Tibial nerve (tissue), 4 donors: ENCODE measurements around the gene GLYR1. TPM values are rescaled to one million over a fixed set of nuclear protein-coding genes. Genes with fewer than 3 reads are reported as not detected.

ENCODE experiments used
- DNase-seq, 2 donors: peaks; one replicate each; pipeline ENCODE4 v3.0.0-alpha.2; 2019; ENCODE audit warnings: low spot score in 2 of 2
- H3K27ac ChIP-seq, 4 donors: fragments of 200-600 bp; sonication (generic) in 3 of 4; one replicate each; pipeline ENCODE4 v1.5.1; 2017 to 2019; ENCODE audit warnings: mild to moderate bottlenecking in 1 of 4
- H3K27me3 ChIP-seq, 2 donors: fragments of 200-600 bp; sonication (generic) in 1 of 2; one replicate each; pipeline versions ENCODE4 v1.5.1 to v1.6.0; 2017 to 2019
- H3K36me3 ChIP-seq, 3 donors: fragments of 200-600 bp; sonication (generic); one replicate each; pipeline ENCODE4 v1.5.1; 2018 to 2019
- H3K4me1 ChIP-seq, 4 donors: fragments of 200-600 bp; sonication (generic) in 3 of 4; one replicate each; pipeline ENCODE4 v1.5.1; 2017 to 2019
- H3K4me3 ChIP-seq, 4 donors: fragments of 200-600 bp; sonication (generic) in 3 of 4; one replicate each; pipeline ENCODE4 v1.5.1; 2017 to 2019; ENCODE audit warnings: mild to moderate bottlenecking in 1 of 4, moderate library complexity in 1 of 4
- H3K9me3 ChIP-seq, 4 donors: fragments of 200-600 bp; sonication (generic) in 3 of 4; one replicate each; pipeline ENCODE4 v1.5.1; 2017 to 2019
- EP300 ChIP-seq, 2 donors: sonication (generic); formaldehyde crosslinking; IDR thresholded peaks; one replicate each; pipeline ENCODE4 v1.6.1; 2017; ENCODE audit warnings: antibody characterized with exemption in 2 of 2, mild to moderate bottlenecking in 1 of 2
- POLR2A ChIP-seq, 2 donors: fragments of 450-650 bp; IDR thresholded peaks; one replicate each; pipeline ENCODE4 v1.6.1; 2017; ENCODE audit warnings: antibody characterized with exemption in 2 of 2, mild to moderate bottlenecking in 2 of 2, moderate library complexity in 2 of 2
- WGBS, 2 donors: methylation state at CpG; one replicate each; pipeline ENCODE4 v1.1.5; 2018; 5-methylcytosine and 5-hydroxymethylcytosine counted together
- total RNA-seq, 4 donors: library from RNA; depleted of rRNA; stranded (reverse); fragments of >200 nt; gene quantifications; one replicate each; pipeline ENCODE4 v1.1.0, GENCODE V29; 2016
- TF ChIP-seq, protein P1 (sequence below), 5 experiments: fragments of 200-600 bp in 3 of 5; fragments of 450-650 bp in 2 of 5; sonication (generic) in 3 of 5; IDR thresholded peaks; one replicate each; pipeline ENCODE4 v1.5.1; 2016 to 2019; ENCODE audit warnings: antibody characterized with exemption in 5 of 5, mild to moderate bottlenecking in 3 of 5, moderate library complexity in 2 of 5

GLYR1 gene
- total RNA-seq, 4 donors from 2014 or later: 42.0 to 59.4 (median 50.9) TPM

DNA sequence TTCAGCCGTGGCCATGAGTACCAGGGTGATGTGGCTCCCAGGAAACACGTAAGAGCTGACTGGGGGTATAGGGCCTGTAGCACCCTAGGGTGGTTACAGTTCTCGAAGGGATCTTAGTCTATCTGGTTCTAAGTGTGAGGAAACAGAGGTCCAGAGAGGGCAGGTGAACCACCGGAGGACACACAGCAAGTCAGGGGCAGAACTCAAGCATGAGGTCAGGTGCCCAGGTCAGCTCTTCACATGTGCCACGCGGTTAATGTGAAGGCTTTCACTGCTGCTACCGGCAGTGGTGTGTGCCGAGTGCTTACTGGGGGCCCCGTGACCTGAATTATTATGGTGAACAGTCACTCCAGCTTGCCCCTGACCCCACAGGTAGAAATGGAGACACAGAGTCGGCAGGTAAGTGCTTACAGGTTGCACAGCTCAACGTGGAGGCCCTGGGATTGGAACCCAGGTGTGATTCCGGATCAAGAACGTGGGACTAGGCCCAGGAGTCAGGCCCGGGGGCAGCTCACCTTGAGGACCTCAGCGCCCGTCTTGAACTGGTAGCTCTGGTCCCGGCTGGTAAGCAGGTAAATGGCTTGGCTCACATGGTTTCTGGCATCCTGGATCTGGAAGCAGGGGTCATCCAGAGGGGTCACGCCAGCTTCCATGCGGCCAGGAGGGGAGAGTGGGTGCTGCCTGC lies 47.8 kb downstream of the GLYR1 start:
- Histone ChIP-seq H3K27ac (no peak overlapping the region), H3K4me1 (peaks cover 0 to 20% (median 9%) of the 10 kb centered on the region in 4 donors), H3K27me3 (no peaks in the 10 kb centered on the region), H3K9me3 (no peaks in the 10 kb centered on the region), H3K36me3 (peaks cover 0 to 50% (median 0%) of the 10 kb centered on the region in 3 donors), H3K4me3 (no peak overlapping the region)
- WGBS, 2 donors: 92% methylated on average over 13 to 18 of the region's 19 CpGs
- TF ChIP-seq EP300 (IDR thresholded peaks at IDR 0.05) (no peak), POLR2A (IDR thresholded peaks at IDR 0.05) (no peak)
- TF ChIP-seq, protein P1, sequence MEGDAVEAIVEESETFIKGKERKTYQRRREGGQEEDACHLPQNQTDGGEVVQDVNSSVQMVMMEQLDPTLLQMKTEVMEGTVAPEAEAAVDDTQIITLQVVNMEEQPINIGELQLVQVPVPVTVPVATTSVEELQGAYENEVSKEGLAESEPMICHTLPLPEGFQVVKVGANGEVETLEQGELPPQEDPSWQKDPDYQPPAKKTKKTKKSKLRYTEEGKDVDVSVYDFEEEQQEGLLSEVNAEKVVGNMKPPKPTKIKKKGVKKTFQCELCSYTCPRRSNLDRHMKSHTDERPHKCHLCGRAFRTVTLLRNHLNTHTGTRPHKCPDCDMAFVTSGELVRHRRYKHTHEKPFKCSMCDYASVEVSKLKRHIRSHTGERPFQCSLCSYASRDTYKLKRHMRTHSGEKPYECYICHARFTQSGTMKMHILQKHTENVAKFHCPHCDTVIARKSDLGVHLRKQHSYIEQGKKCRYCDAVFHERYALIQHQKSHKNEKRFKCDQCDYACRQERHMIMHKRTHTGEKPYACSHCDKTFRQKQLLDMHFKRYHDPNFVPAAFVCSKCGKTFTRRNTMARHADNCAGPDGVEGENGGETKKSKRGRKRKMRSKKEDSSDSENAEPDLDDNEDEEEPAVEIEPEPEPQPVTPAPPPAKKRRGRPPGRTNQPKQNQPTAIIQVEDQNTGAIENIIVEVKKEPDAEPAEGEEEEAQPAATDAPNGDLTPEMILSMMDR (IDR thresholded peaks at IDR 0.05): no peak
- DNase-seq: no peak

DNA sequence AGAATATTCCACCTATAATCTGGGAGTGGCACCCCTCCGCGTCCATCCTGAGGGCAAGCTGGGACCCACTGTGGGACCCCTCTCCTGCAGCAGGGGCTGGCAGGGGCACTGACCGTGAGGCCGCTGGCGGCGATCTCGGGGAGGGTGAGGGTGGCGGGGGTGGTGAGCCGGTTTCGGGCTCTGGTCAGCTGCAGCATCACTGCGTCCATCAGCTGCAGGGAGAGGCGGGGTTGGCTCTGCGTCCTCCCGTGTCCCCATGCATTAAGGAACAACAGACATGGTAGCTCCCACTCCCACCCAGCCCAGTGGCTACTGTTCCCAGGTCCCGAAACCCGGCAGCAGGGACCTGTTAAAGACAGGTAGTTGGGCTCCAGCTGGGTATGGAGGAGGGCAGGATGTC lies 48.6 kb downstream of the GLYR1 start:
- H3K36me3 ChIP-seq: peaks cover 0 to 46% (median 0%) of the 10 kb centered on the region in 3 donors
- H3K9me3 ChIP-seq: no peaks in the 10 kb centered on the region
- 82 to 94% methylated on average over 8 to 9 of the region's 16 CpGs for WGBS, 2 donors
- H3K4me1 ChIP-seq: peaks cover 0 to 17% (median 9%) of the 10 kb centered on the region in 4 donors
- no peak overlapping the region for H3K4me3 ChIP-seq
- no peak overlapping the region for H3K27ac ChIP-seq
- no peak for DNase-seq
- TF ChIP-seq POLR2A (IDR thresholded peaks at IDR 0.05): no peak
- TF ChIP-seq, protein P1 (IDR thresholded peaks at IDR 0.05): no peak
- TF ChIP-seq EP300 (IDR thresholded peaks at IDR 0.05): no peak
- H3K27me3 ChIP-seq: no peaks in the 10 kb centered on the region

DNA sequence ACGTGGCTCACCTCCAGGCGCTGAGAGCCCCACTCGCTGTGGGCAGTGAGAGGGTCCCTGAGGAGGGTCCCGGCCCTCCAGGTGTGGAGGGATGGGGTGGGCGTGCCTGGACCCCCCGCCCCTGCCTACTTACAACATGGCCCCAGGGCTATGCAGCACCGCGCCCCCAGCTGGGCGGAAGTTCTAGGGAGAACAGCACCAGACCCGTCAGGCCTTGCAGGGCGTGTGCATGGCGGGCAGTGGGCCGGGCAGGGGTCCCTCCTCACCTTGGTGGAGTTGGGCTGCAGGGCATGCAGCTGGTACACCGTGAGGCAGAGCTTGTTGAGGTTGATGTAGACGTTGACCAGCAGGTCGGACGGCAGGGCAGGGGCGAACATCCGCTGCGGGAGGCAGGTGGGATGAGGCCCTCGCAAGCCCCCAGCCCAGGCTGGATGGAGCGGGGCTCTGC lies 49.3 kb downstream of the GLYR1 start:
- Histone ChIP-seq H3K36me3 (peaks cover 0 to 46% (median 0%) of the 10 kb centered on the region in 3 donors), H3K4me1 (peaks cover 0 to 13% (median 9%) of the 10 kb centered on the region in 4 donors)

DNA sequence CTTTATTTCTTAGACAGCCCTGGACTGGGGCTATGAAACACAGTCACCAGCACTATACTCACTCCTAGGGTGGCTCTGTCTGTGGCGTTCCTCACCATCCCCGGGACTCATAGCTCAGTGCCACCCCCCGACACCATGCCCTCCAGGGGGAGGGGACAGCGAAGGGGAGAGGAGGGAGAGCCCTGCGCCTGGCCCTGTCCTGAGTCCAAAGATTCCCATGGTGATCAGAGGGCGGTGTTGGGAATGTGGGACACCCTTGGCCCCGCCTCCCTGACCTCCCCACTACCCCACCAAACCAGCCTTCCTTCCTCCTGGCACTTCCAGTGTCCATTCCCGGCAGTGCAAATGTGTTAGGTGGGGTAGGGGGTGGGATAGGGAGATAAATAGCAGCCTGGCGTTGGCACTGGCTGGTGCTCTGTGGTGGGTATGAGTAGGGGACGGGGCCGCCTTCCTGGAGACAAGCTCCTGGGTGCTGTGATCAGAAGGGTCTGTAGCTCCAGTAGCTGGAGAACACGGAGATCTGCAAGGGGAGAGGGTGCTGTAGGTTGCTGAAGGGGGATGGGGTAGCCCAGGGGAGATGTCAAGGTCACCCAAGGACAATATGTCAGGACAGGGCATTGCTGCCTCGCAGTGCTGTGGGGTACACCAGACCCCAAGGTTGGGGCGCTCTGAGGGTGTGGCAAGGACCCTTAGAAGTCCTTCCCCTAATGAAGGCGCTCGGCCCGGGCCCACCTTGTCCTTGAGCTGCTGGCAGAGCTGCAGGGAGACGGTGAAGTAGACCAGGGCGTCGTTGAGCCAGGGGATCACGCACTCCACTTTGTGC lies 49.9 kb downstream of the GLYR1 start:
- no peaks in the 10 kb centered on the region for H3K27me3 ChIP-seq
- WGBS, 2 donors: 86 to 87% methylated on average over 20 to 21 of the region's 21 CpGs
- no peaks in the 10 kb centered on the region for H3K9me3 ChIP-seq
- no peak overlapping the region for H3K27ac ChIP-seq
- peaks cover 0 to 13% (median 9%) of the 10 kb centered on the region in 4 donors for H3K4me1 ChIP-seq
- peaks cover 0 to 46% (median 0%) of the 10 kb centered on the region in 3 donors for H3K36me3 ChIP-seq
- H3K4me3 ChIP-seq: no peak overlapping the region
- DNase-seq: no peak
- TF ChIP-seq POLR2A (IDR thresholded peaks at IDR 0.05): no peak
- TF ChIP-seq, protein P1 (IDR thresholded peaks at IDR 0.05): no peak
- TF ChIP-seq EP300 (IDR thresholded peaks at IDR 0.05): no peak

More for the DNA sequence above, 49.3 kb downstream of the GLYR1 start:
- H3K4me3 ChIP-seq: no peak overlapping the region
- 90 to 92% methylated on average over 22 of the region's 22 CpGs for WGBS, 2 donors
- no peaks in the 10 kb centered on the region for H3K9me3 ChIP-seq
- H3K27ac ChIP-seq: no peak overlapping the region
- no peaks in the 10 kb centered on the region for H3K27me3 ChIP-seq
- DNase-seq: no peak
- TF ChIP-seq, protein P1 (IDR thresholded peaks at IDR 0.05): no peak
- no peak for TF ChIP-seq POLR2A (IDR thresholded peaks at IDR 0.05)
- TF ChIP-seq EP300 (IDR thresholded peaks at IDR 0.05): no peak
